ENCODE results near the gene KASH5. TPM values are rescaled to one million over a fixed set of nuclear protein-coding genes. Genes with fewer than 3 reads are reported as not detected.

KASH5 gene
- total RNA-seq, 1 experiment from 2014 or later: 1.00 TPM

DNA sequence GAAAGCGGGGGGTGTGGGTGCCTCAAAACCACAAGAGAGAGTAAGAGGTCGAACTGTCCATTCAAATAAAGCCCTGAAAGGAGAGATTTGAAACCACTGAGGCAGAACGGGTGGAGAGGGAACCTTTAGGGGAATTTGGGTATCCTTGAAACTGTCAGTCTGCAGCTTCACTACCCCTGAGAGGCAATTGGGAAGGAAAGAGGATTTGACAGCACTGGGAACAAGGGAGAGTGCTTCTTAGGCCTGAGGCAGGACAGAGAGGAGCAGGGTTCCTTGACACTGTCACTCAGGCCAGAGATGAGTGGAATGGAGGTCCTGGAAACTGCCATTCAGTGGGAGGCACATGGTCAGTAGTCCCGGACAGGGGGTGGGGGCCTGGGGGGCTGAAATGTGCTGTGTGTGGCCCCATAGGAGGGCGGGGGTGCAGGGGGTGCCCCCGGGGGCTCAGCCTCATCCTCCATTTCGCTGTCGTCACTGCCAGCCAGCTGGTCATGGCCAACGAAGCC lies 42.2 kb downstream of the KASH5 start:
- no peaks in the 10 kb centered on the region; the same call in 1 of the 2 replicates for H3K27me3 ChIP-seq (replicated peaks; ENCODE audit: control insufficient read depth, insufficient read depth, low read length)
- TF ChIP-seq, protein P1, sequence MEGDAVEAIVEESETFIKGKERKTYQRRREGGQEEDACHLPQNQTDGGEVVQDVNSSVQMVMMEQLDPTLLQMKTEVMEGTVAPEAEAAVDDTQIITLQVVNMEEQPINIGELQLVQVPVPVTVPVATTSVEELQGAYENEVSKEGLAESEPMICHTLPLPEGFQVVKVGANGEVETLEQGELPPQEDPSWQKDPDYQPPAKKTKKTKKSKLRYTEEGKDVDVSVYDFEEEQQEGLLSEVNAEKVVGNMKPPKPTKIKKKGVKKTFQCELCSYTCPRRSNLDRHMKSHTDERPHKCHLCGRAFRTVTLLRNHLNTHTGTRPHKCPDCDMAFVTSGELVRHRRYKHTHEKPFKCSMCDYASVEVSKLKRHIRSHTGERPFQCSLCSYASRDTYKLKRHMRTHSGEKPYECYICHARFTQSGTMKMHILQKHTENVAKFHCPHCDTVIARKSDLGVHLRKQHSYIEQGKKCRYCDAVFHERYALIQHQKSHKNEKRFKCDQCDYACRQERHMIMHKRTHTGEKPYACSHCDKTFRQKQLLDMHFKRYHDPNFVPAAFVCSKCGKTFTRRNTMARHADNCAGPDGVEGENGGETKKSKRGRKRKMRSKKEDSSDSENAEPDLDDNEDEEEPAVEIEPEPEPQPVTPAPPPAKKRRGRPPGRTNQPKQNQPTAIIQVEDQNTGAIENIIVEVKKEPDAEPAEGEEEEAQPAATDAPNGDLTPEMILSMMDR (IDR thresholded peaks at IDR 0.05; ENCODE audit: insufficient read depth in 1 of 2, low read depth in 1 of 2, low read length in 1 of 2, severe bottlenecking in 1 of 2, unreplicated experiment in 1 of 2): no peak
- H3K4me3 ChIP-seq (ENCODE audit: low read depth, low read length): no peak overlapping the region
- H3K36me3 ChIP-seq (ENCODE audit: control insufficient read depth, insufficient read depth, low read length): no peaks in the 10 kb centered on the region
- peaks cover 15% of the 10 kb centered on the region for H3K4me1 ChIP-seq
- Mint-ChIP-seq H3K9me3 (ENCODE audit: unreplicated experiment) (no peaks in the 10 kb centered on the region), H3K27ac (ENCODE audit: unreplicated experiment) (no peak overlapping the region), H3K36me3 (ENCODE audit: insufficient read depth, unreplicated experiment) (no peaks in the 10 kb centered on the region), H3K4me1 (ENCODE audit: low read depth, unreplicated experiment) (peaks cover 19% of the 10 kb centered on the region), H3K27me3 (ENCODE audit: insufficient read depth, unreplicated experiment) (peaks cover 23% of the 10 kb centered on the region), H3K4me3 (ENCODE audit: unreplicated experiment) (no peak overlapping the region)
- no peak for DNase-seq
- CTCF ChIA-PET: interaction anchor here (1.1 kb wide), 1 partner anchor 38 kb away, joined by 3 read pairs; no protein-coding TSS in a partner anchor
- H3K9me3 ChIP-seq: no peaks in the 10 kb centered on the region
- intact Hi-C loops (cut with micrococcal nuclease; ENCODE audit: unreplicated experiment): no loop called here
- no TSS peak for BruUV-seq (replicated peaks)
- POLR2A ChIA-PET: no interaction called here

DNA sequence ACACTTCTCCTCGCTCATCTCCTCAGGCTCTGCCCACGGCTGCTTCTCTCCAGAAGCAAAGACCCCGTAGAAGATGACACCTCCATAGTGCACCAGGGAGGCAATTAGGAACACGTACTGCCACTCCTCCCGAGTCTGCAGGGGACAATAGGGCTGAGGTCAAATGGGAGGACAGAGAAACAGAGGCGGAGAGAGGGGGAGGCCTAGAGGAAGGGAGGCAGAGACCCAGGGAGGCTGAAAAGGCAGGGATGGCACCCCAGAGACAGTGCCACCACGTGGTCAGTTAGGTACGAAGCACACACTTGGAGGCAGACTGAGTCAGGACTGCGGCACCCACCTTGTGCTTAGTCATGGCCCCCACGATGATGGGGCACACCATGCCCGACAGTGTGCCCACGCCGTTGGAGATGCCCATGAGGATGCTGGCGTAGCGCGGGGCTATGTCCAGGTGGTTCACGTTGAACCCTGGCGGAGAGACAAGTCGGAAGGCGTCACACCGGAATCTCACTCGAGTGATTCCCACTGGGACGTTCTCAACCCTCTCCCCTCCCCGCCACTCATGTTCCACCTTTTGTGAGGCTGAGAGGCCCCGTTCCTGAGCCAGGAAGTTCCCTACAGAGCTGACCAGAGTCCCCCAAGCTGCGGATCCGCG lies 42.8 kb downstream of the KASH5 start:
- Mint-ChIP-seq H3K9me3 (ENCODE audit: unreplicated experiment) (no peaks in the 10 kb centered on the region), H3K27me3 (ENCODE audit: insufficient read depth, unreplicated experiment) (peaks cover 18% of the 10 kb centered on the region), H3K36me3 (ENCODE audit: insufficient read depth, unreplicated experiment) (no peaks in the 10 kb centered on the region), H3K4me1 (ENCODE audit: low read depth, unreplicated experiment) (peaks cover 13% of the 10 kb centered on the region), H3K4me3 (ENCODE audit: unreplicated experiment) (no peak overlapping the region), H3K27ac (ENCODE audit: unreplicated experiment) (no peak overlapping the region)
- intact Hi-C loops (cut with micrococcal nuclease; ENCODE audit: unreplicated experiment): no loop called here
- Histone ChIP-seq H3K27me3 (replicated peaks; ENCODE audit: control insufficient read depth, insufficient read depth, low read length) (no peaks in the 10 kb centered on the region; the same call in 1 of the 2 replicates), H3K4me3 (ENCODE audit: low read depth, low read length) (no peak overlapping the region), H3K4me1 (peaks cover 15% of the 10 kb centered on the region), H3K9me3 (no peaks in the 10 kb centered on the region), H3K36me3 (ENCODE audit: control insufficient read depth, insufficient read depth, low read length) (no peaks in the 10 kb centered on the region)
- TF ChIP-seq, protein P1 (IDR thresholded peaks at IDR 0.05; ENCODE audit: insufficient read depth in 1 of 2, low read depth in 1 of 2, low read length in 1 of 2, severe bottlenecking in 1 of 2, unreplicated experiment in 1 of 2): peak; percentile 15 to 21
- DNase-seq: no peak
- no TSS peak for BruUV-seq (replicated peaks)
- ChIA-PET POLR2A (no interaction called here), CTCF (interaction anchor here (1.1 kb wide), 1 partner anchor 39 kb away, joined by 3 read pairs; no protein-coding TSS in a partner anchor)

- no TSS peak for BruUV-seq (replicated peaks)
- Histone ChIP-seq H3K36me3 (ENCODE audit: control insufficient read depth, insufficient read depth, low read length) (no peaks in the 10 kb centered on the region), H3K4me3 (ENCODE audit: low read depth, low read length) (no peak overlapping the region), H3K27me3 (replicated peaks; ENCODE audit: control insufficient read depth, insufficient read depth, low read length) (no peaks in the 10 kb centered on the region; the same call in 1 of the 2 replicates), H3K9me3 (no peaks in the 10 kb centered on the region), H3K4me1 (peaks cover 12% of the 10 kb centered on the region)
- ChIA-PET CTCF (no interaction called here), POLR2A (no interaction called here)
- Mint-ChIP-seq H3K27ac (ENCODE audit: unreplicated experiment) (no peak overlapping the region), H3K27me3 (ENCODE audit: insufficient read depth, unreplicated experiment) (peaks cover 12% of the 10 kb centered on the region), H3K36me3 (ENCODE audit: insufficient read depth, unreplicated experiment) (no peaks in the 10 kb centered on the region), H3K4me3 (ENCODE audit: unreplicated experiment) (no peak overlapping the region), H3K4me1 (ENCODE audit: low read depth, unreplicated experiment) (peaks cover 7% of the 10 kb centered on the region), H3K9me3 (ENCODE audit: unreplicated experiment) (no peaks in the 10 kb centered on the region)
- DNase-seq: no peak
- TF ChIP-seq, protein P1 (IDR thresholded peaks at IDR 0.05; ENCODE audit: insufficient read depth in 1 of 2, low read depth in 1 of 2, low read length in 1 of 2, severe bottlenecking in 1 of 2, unreplicated experiment in 1 of 2): no peak
- intact Hi-C loops (cut with micrococcal nuclease; ENCODE audit: unreplicated experiment): no loop called here
Observed at GRCh38 chr19:49431330-49431749, 43.3 kb downstream of the KASH5 start.
